Vagina (tissue), 2 donors: Measurements from ENCODE around the gene RBBP5. TPM values are rescaled to one million over a fixed set of nuclear protein-coding genes. Genes with fewer than 3 reads are reported as not detected.

Experiments
- DNase-seq, 2 donors: peaks; one replicate each; pipeline ENCODE4 v3.0.0-alpha.2; 2017; ENCODE audit errors: extremely low spot score in 2 of 2
- H3K27ac ChIP-seq: fragments of 200-600 bp; sonication (generic); one replicate; pipeline ENCODE4 v1.5.1; 2019
- H3K27me3 ChIP-seq: fragments of 200-600 bp; sonication (generic); one replicate; pipeline ENCODE4 v1.5.1; 2019
- H3K36me3 ChIP-seq, 2 donors: fragments of 200-600 bp; sonication (generic); one replicate each; pipeline ENCODE4 v1.5.1; 2017 to 2019
- H3K4me1 ChIP-seq: fragments of 200-600 bp; sonication (generic); one replicate; pipeline ENCODE4 v1.5.1; 2019
- H3K4me3 ChIP-seq, 2 donors: fragments of 200-600 bp; sonication (generic); 1 replicate in 1 of 2; 2 replicates in 1 of 2; pipeline ENCODE4 v1.5.1; 2016 to 2019
- H3K9me3 ChIP-seq: fragments of 200-600 bp; sonication (generic); one replicate; pipeline ENCODE4 v1.5.1; 2019
- POLR2A ChIP-seq, 2 donors: fragments of 450-650 bp; IDR thresholded peaks; one replicate each; pipeline ENCODE4 v1.6.1; 2017; ENCODE audit warnings: antibody characterized with exemption in 2 of 2, mild to moderate bottlenecking in 2 of 2, moderate library complexity in 2 of 2
- POLR2AphosphoS5 ChIP-seq, 2 donors: sonication (generic); formaldehyde crosslinking; IDR thresholded peaks; one replicate each; pipeline ENCODE4 v1.9.0; 2017; ENCODE audit warnings: antibody characterized with exemption in 2 of 2, mild to moderate bottlenecking in 2 of 2, low read depth in 1 of 2; ENCODE audit not compliant: insufficient read depth in 1 of 2
- intact Hi-C: fragments of 100-400 bp; cut with DNase I; formaldehyde crosslinking; loops from one replicate; pipeline ENCODE4 v1.15.1; 2023
- total RNA-seq: library from RNA; depleted of rRNA; stranded (reverse); fragments of >200 nt; gene quantifications from one replicate; pipeline ENCODE4 v1.2.3, GENCODE V29; 2016
- TF ChIP-seq, protein P1 (sequence below), 3 experiments: fragments of 450-650 bp in 2 of 3; fragments of 200-600 bp in 1 of 3; sonication (generic) in 1 of 3; IDR thresholded peaks; one replicate each; pipeline ENCODE4 v1.5.1; 2017 to 2019; ENCODE audit warnings: antibody characterized with exemption in 3 of 3, mild to moderate bottlenecking in 2 of 3, moderate library complexity in 2 of 3

The RBBP5 gene
- total RNA-seq, 1 donor from 2014 or later: 11.3 TPM

DNA sequence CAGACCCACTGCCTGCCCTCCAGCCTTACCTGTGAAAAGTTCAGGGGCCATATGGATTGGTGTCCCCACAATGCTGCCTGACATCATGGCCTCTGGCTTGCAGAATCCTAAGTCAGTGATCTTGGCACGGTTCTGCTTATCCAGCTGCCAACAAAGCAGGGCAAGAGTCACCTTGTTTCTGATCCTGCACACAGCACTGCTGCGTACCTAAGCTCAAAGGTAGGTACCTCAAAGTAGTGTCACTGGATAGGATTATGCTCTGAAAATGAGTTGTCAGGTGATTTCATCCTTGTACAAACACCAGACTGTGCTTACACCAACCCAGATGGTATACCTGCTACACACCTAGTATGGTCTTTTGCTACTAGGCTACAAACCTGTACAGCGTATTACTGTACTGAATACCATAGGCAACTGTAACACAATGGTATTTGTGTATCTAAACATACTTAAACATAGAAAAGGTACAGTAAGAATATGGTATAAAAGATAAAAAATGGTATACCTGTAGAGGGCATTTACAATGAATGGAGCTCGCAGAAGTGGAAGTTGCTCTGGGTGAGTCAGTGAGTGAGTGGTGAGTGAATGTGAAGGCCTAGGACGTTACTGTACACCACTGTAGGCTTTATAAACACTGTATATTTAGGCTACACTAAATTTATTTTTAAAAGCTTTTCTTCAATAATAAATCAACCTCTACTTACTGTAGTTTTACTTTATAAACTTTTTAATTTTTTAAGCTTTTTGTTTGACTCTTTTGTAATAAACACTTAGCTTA is 29.1 kb upstream of the RBBP5 start:
- Histone ChIP-seq H3K27ac (no peak overlapping the region), H3K4me3 (no peak overlapping the region), H3K9me3 (no peaks in the 10 kb centered on the region), H3K27me3 (no peaks in the 10 kb centered on the region), H3K4me1 (no peaks in the 10 kb centered on the region), H3K36me3 (peaks cover 0 to 69% of the 10 kb centered on the region in 2 donors)
- intact Hi-C loops: no loop called here
- no peak for TF ChIP-seq POLR2AphosphoS5 (IDR thresholded peaks at IDR 0.05; ENCODE audit: insufficient read depth in 1 of 2, low read depth in 1 of 2)
- no peak for TF ChIP-seq POLR2A (IDR thresholded peaks at IDR 0.05)
- TF ChIP-seq, protein P1, sequence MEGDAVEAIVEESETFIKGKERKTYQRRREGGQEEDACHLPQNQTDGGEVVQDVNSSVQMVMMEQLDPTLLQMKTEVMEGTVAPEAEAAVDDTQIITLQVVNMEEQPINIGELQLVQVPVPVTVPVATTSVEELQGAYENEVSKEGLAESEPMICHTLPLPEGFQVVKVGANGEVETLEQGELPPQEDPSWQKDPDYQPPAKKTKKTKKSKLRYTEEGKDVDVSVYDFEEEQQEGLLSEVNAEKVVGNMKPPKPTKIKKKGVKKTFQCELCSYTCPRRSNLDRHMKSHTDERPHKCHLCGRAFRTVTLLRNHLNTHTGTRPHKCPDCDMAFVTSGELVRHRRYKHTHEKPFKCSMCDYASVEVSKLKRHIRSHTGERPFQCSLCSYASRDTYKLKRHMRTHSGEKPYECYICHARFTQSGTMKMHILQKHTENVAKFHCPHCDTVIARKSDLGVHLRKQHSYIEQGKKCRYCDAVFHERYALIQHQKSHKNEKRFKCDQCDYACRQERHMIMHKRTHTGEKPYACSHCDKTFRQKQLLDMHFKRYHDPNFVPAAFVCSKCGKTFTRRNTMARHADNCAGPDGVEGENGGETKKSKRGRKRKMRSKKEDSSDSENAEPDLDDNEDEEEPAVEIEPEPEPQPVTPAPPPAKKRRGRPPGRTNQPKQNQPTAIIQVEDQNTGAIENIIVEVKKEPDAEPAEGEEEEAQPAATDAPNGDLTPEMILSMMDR (IDR thresholded peaks at IDR 0.05): no peak
- no peak for DNase-seq

- H3K4me3 ChIP-seq: no peak overlapping the region
- intact Hi-C loops: no loop called here
- no peaks in the 10 kb centered on the region for H3K4me1 ChIP-seq
- peaks cover 0 to 44% of the 10 kb centered on the region in 2 donors for H3K36me3 ChIP-seq
- TF ChIP-seq POLR2A (IDR thresholded peaks at IDR 0.05): no peak
- TF ChIP-seq, protein P1 (IDR thresholded peaks at IDR 0.05): no peak
- DNase-seq: no peak
- no peaks in the 10 kb centered on the region for H3K9me3 ChIP-seq
- H3K27ac ChIP-seq: no peak overlapping the region
- H3K27me3 ChIP-seq: no peaks in the 10 kb centered on the region
These were observed 25.5 kb upstream of the RBBP5 start for GRCh38 chr1:205147191-205147835.

DNA sequence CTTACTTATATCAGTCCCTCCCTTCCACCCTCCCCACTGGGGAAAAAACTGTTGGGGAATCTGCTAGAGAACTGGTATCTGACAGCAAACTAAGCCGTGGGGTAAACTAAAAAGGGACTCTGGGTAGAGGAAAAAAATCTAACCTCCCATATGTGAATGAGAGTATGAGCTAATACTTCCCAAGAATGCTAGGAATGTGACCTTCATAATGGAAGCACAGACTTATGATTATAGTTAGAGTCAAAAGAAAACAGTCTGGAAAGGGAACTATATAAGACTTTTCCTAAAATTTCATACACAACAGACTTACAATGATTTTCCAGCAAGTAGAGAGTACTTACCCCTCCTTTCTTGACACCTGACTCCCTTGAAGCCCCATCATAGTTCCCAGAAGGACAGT is 23.0 kb upstream of the RBBP5 start:
- H3K27me3 ChIP-seq: no peaks in the 10 kb centered on the region
- H3K27ac ChIP-seq: no peak overlapping the region
- TF ChIP-seq, protein P1 (IDR thresholded peaks at IDR 0.05): no peak
- TF ChIP-seq POLR2A (IDR thresholded peaks at IDR 0.05): no peak
- TF ChIP-seq POLR2AphosphoS5 (IDR thresholded peaks at IDR 0.05; ENCODE audit: insufficient read depth in 1 of 2, low read depth in 1 of 2): no peak
- peaks cover 8% of the 10 kb centered on the region for H3K4me1 ChIP-seq
- no peak overlapping the region for H3K4me3 ChIP-seq
- H3K9me3 ChIP-seq: no peaks in the 10 kb centered on the region
- no peak for DNase-seq
- intact Hi-C loops: no loop called here
- H3K36me3 ChIP-seq: peaks cover 0 to 28% of the 10 kb centered on the region in 2 donors

DNA sequence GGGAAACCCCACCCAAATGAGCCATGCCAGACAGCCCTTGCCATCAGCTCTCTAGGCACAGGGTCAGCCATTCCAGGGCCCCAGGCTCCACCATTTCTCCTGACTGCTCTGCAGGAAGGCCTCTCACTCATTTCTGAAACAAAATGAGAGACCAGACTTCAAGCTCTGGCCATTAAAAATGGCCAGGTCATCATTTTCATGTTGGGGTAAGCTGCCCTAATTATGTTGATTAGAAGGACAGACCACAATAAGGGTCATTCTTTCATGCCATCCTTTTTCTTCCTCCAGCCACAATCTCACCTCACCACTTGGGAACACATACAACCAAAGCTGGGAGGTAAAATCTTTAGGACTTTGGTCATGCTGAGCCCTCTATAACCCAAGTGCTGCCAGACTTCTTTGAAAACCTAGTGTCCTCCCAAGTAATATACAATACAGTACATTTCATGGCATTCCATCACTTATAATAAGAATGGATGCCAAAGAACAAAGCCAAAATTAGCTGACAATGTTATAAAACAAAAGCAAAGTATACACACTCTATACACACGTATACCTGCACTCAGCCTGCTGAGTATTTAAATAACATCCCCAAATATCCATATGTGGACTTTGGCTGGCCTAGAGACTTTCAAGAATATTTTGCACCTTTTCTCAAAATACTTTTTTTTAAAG is 22.4 kb upstream of the RBBP5 start:
- H3K9me3 ChIP-seq: no peaks in the 10 kb centered on the region
- no peak overlapping the region for H3K27ac ChIP-seq
- peaks cover 8% of the 10 kb centered on the region for H3K4me1 ChIP-seq
- TF ChIP-seq POLR2AphosphoS5 (IDR thresholded peaks at IDR 0.05; ENCODE audit: insufficient read depth in 1 of 2, low read depth in 1 of 2) (no peak), POLR2A (IDR thresholded peaks at IDR 0.05) (no peak)
- H3K27me3 ChIP-seq: no peaks in the 10 kb centered on the region
- H3K36me3 ChIP-seq: peaks cover 0 to 28% of the 10 kb centered on the region in 2 donors
- no peak for DNase-seq
- H3K4me3 ChIP-seq: no peak overlapping the region
- intact Hi-C loops: no loop called here

DNA sequence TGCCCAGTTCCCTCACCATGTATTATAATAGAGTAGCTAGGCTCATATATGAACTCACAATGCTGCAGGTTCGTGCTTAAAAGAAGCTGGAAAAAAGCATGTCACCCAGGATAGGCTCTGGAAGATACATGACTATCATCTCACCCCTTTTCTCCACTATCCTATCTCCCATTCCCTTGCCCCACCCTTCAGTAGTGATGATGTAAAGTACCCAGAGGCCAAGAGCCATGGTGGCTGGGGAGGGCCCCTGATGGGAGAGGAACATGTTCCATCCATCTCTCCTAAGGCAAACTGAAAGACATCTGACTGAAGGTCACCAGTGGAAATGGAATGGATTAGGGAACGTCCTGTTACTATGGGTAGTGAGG is 20.3 kb upstream of the RBBP5 start:
- DNase-seq: no peak
- intact Hi-C loops: no loop called here
- H3K27me3 ChIP-seq: no peaks in the 10 kb centered on the region
- H3K9me3 ChIP-seq: no peaks in the 10 kb centered on the region
- peak overlapping the region; percentile 28 for H3K27ac ChIP-seq
- peaks cover 0 to 15% of the 10 kb centered on the region in 2 donors for H3K36me3 ChIP-seq
- H3K4me3 ChIP-seq: peak overlapping the region in 1 of 2 donors; percentile 4
- TF ChIP-seq POLR2A (IDR thresholded peaks at IDR 0.05) (no peak), POLR2AphosphoS5 (IDR thresholded peaks at IDR 0.05; ENCODE audit: insufficient read depth in 1 of 2, low read depth in 1 of 2) (no peak)
- TF ChIP-seq, protein P1 (IDR thresholded peaks at IDR 0.05): no peak
- H3K4me1 ChIP-seq: peaks cover 8% of the 10 kb centered on the region
